Adipocyte (in vitro differentiated cells): ENCODE measurements around the gene SMARCC1.

ENCODE experiments used
- DNase-seq: peaks from one replicate; pipeline ENCODE4 v3.0.0-alpha.2; 2015; ENCODE audit warnings: low read depth
- H3K27me3 ChIP-seq: replicated peaks from 2 replicates; pipeline ENCODE4 v1.7.0; 2013; ENCODE audit warnings: mild to moderate bottlenecking, low read length, moderate library complexity; ENCODE audit not compliant: control insufficient read depth, insufficient read depth
- H3K36me3 ChIP-seq: 2 replicates; pipeline ENCODE4 v1.7.0; 2013; ENCODE audit warnings: low read length, mild to moderate bottlenecking, moderate library complexity; ENCODE audit not compliant: control insufficient read depth, insufficient read depth, severe bottlenecking
- H3K4me1 ChIP-seq: 2 replicates; pipeline ENCODE4 v1.7.0; 2013; ENCODE audit warnings: mild to moderate bottlenecking, low read length, moderate library complexity; ENCODE audit not compliant: control insufficient read depth, insufficient read depth
- H3K4me3 ChIP-seq: 2 replicates; pipeline ENCODE4 v1.7.0; 2013; ENCODE audit warnings: mild to moderate bottlenecking, low read length, moderate library complexity
- H3K9ac ChIP-seq: 2 replicates; pipeline ENCODE4 v1.7.0; 2013; ENCODE audit warnings: mild to moderate bottlenecking, low read length, moderate library complexity
- H3K9me3 ChIP-seq: 2 replicates; pipeline ENCODE4 v1.7.0; 2013; ENCODE audit warnings: mild to moderate bottlenecking, low read length, moderate library complexity; ENCODE audit not compliant: control insufficient read depth

SMARCC1 gene

DNA sequence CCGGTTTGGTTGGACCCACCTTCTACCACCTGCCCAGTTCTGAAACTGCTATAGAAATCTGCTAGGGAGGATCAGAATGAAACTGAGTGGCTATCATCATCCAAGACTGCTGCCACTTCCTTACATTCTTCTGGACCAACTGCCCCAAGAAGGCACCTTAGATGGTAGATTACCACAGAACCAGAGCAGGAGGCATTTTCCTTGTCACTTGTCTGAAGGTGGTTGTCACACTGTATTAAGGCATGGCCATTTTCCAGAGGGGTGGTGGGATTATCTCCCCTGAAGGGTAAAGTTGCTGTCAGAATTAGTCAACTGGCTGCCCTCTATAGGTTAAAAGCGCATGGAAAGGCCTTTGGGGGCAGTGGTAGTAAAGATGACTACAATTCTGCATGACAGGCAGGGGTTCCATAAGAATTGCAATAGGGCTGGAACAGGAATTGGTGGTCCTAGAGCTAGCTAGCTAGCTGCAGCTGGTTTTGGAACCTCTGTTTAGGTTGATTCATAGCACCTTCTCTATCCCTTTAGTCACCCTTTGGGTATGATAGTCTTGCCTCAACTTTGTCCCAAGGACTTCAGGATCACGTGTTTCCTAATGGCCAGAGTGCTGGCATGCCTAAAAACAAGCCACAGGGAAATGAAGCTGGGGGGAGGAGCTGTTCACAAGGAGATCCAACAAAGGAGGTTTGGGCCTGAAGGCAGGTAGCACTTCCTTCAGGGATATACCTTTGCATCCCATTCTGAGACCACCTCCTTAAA, 198.2 kb downstream of the SMARCC1 start:
- Histone ChIP-seq H3K36me3 (peaks cover 27% of the 10 kb centered on the region), H3K9me3 (no peaks in the 10 kb centered on the region)

DNA sequence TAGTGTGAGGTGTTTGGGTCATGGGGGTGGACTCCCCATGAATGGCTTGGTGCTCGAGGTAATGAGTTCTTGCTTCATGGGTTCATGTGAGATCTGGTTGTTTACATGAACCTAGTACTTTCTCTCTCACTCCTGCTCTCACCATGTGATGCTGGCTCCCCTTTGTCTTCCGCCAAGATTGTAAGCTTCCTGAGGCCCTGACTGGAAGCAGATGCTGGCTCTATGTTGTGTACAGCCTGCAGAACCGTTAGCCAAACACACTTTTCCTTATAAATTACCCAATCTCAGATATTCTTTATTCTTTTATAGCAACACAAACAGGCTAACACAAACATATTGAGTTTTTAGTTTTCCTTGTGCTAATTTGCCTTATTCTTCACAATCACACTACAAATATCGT, 199.9 kb downstream of the SMARCC1 start:
- H3K9ac ChIP-seq, result no peak overlapping the region
- H3K4me1 ChIP-seq, result peaks cover 16% of the 10 kb centered on the region
- DNase-seq, result no peak
- no peak overlapping the region for H3K4me3 ChIP-seq
- H3K36me3 ChIP-seq, result peaks cover 11% of the 10 kb centered on the region
- no peaks in the 10 kb centered on the region for H3K9me3 ChIP-seq
- peaks cover 21% of the 10 kb centered on the region for H3K27me3 ChIP-seq

More for the DNA sequence above, 198.2 kb downstream of the SMARCC1 start:
- no peak for DNase-seq
- Histone ChIP-seq H3K27me3 (peaks cover 14% of the 10 kb centered on the region), H3K4me3 (peak overlapping the region; percentile 26), H3K9ac (peak overlapping the region; percentile 41), H3K4me1 (peaks cover 16% of the 10 kb centered on the region)

DNA sequence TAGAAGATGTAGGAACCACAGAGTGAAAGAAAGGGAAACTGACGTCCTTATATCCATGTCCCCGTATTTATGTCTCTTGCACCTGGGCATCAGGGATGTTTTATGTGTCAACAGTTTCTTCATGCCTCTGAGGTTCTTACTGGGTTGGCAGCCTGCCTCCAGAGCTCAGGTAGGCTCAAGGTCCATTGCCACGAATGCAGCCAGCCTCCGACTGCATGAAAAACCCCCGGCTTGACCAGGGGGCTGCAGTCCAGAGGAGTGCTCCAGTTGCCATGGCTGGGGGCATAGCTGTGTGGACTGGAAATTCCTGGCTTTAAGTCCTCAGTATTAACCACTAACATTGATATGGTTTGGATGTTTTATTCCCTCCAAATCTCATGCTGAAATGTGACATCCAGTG, 200.3 kb downstream of the SMARCC1 start:
- Histone ChIP-seq H3K36me3 (peaks cover 8% of the 10 kb centered on the region), H3K9me3 (no peaks in the 10 kb centered on the region), H3K4me1 (peaks cover 16% of the 10 kb centered on the region), H3K27me3 (peaks cover 22% of the 10 kb centered on the region), H3K9ac (no peak overlapping the region), H3K4me3 (no peak overlapping the region)
- no peak for DNase-seq

DNA sequence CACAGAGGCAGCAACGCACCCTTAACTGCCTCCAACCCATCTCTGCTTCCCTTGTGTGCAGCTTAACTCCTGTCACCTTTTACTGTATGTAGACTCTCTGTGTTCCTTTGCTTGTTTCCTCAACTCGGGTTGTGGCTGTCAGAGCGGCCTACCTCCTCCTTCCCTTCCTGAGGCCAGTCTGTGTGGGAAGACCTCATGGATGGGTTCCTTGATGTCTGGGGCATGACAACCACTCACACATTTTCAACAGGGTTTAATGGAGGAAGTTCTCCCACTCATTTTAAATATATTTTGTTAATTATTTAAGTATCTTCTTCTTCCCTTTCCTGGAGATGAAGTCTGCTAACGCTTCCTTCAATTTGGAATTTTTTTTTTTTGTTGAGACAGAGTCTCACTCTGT, 201.2 kb downstream of the SMARCC1 start:
- H3K27me3 ChIP-seq, result peaks cover 23% of the 10 kb centered on the region
- peaks cover 16% of the 10 kb centered on the region for H3K4me1 ChIP-seq

DNA sequence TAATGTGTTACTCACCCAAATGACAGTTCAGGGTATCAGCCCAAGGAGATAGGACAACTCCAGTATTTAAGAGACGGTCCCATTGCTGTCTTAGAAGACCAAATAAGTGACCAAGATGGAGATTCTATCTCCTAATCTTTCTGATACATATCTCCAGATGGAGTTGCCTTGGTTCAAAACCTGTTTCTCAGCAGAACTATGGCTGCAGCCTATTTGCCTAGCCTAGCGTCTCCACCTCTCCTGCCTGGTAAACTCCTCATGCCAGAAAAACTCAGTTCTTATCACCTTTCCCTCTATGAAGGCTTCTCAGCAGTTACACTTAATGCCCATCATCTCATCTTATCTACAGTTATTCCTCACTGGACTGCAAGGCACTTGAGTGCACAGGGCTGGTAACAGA, 201.8 kb downstream of the SMARCC1 start:
- DNase-seq, result no peak
- Histone ChIP-seq H3K4me3 (no peak overlapping the region), H3K36me3 (no peaks in the 10 kb centered on the region), H3K4me1 (peaks cover 16% of the 10 kb centered on the region), H3K9me3 (no peaks in the 10 kb centered on the region), H3K27me3 (peaks cover 29% of the 10 kb centered on the region), H3K9ac (no peak overlapping the region)

More for the DNA sequence above, 201.2 kb downstream of the SMARCC1 start:
- H3K4me3 ChIP-seq, result no peak overlapping the region
- no peak overlapping the region for H3K9ac ChIP-seq
- peaks cover 2% of the 10 kb centered on the region for H3K36me3 ChIP-seq
- no peaks in the 10 kb centered on the region for H3K9me3 ChIP-seq
- DNase-seq, result no peak

DNA sequence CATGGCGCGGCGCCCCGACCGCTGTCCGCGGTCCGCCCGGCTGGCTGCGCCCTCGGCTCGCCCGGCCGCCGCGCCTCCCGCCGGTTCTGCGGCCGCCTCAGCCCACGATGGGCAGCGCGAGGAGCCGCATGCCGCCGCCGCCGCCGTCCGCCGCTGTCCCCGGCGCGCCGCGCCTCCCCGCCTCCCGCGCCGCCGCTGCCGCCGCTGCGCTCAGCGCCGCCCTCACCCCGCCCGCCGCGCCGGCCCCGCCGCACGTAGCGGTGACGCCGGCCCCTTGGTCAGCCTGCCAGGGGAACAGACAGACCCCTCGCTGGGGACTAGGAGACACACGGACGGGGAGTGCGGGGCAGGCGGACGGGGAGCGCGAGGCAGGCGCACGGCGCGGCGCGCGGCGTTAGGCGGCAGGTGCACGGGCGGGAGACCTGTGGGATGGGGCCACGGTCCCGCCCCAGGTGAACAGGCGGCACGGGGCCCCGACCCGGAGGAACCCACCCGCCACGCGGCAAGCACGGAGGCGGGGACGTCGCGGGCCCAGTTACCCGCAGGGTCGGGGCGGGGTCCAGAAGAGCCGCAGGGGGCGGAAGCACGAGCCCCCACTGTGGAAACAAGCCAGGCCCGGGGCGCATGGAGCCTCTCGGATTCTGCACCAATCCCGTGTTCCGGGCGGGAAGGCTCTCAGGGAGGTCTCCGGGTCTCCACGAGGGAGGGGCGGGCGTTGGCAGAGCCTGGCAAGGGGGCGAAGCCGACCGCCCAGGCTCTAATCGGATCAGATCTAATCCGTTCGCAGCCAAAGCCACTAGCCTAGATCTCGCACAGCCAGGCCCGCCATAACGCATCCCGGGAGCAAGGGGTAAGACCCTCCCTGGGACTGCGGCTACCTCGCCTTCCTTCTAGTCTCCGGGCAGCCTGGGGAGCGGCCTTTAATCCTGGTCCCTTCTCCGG, 202.7 kb downstream of the SMARCC1 start, which contains the start of gene CSPG5:
CSPG5 (minus strand) TSS at position 175 of the 942 bp plus-strand sequence; CDS start at position 3, 172 bp downstream.
- peak; percentile 60 for DNase-seq
- Histone ChIP-seq H3K9me3 (no peaks in the 10 kb centered on the region), H3K36me3 (no peaks in the 10 kb centered on the region), H3K27me3 (peaks cover 29% of the 10 kb centered on the region), H3K4me1 (peaks cover 10% of the 10 kb centered on the region), H3K9ac (peak within 1 kb of the TSS; percentile 13), H3K4me3 (peak within 1 kb of the TSS; percentile 69)

DNA sequence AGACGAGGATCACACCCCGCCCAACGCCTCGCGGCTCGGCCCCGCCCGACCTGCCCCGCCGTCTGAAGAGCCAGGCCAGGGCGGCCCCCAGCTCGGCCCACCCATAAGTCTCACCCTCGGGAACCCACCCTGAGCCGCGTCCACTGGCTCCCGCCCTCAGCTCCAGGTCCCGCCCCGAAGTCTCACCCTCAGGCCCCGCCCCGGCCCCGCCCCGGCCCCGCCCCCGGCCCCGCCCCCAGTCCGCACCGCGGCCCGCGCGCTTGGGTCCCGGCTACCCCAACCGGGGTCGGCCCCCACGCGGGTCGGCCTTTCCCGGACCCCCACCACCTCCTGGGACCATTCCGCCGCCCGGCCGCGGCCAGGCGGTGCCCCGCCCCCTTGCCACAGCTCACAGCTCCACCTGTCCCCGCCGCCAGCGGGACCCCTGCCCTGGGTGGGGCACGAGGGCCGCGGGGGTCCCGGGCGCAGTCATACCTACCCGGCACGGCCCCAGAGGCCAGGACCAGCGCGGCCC, 203.5 kb downstream of the SMARCC1 start:
- peaks cover 2% of the 10 kb centered on the region for H3K4me1 ChIP-seq
- peak overlapping the region; percentile 62 for H3K4me3 ChIP-seq
- no peaks in the 10 kb centered on the region for H3K9me3 ChIP-seq
- H3K36me3 ChIP-seq, result no peaks in the 10 kb centered on the region
- H3K27me3 ChIP-seq, result peaks cover 35% of the 10 kb centered on the region
- DNase-seq, result peak; percentile 55
- H3K9ac ChIP-seq, result no peak overlapping the region

DNA sequence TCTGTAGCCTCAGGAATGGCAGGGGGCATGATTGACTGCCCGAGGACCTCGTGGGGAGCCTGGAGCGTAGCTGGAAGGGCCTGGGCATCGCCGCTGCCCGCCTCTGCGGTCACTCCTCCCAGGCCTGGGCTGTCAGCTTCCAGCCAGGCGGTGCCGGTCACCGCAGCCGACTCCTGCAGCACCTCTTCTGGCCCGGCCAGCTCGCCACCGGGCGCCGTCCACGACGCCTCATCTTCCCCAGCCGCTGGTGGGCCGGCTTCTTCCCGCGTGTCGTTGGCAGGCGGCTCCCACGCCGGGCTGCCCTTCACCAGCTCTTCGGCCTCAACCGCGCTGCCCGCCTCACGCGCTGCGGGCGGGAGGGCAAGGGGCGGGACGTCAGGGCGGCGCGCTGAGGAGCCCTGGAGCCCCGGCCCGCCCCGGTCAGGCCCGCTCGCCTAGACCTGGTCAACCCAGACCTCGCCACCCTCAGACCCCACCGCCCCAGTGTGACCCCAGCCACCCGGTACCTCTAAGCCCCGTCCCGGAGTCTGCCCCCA, 204.0 kb downstream of the SMARCC1 start:
- peak overlapping the region; percentile 21 for H3K4me3 ChIP-seq
- H3K36me3 ChIP-seq, result no peaks in the 10 kb centered on the region
- H3K9me3 ChIP-seq, result no peaks in the 10 kb centered on the region
- no peak overlapping the region for H3K9ac ChIP-seq
- peaks cover 40% of the 10 kb centered on the region for H3K27me3 ChIP-seq
- no peaks in the 10 kb centered on the region for H3K4me1 ChIP-seq
- DNase-seq, result peak; percentile 45

DNA sequence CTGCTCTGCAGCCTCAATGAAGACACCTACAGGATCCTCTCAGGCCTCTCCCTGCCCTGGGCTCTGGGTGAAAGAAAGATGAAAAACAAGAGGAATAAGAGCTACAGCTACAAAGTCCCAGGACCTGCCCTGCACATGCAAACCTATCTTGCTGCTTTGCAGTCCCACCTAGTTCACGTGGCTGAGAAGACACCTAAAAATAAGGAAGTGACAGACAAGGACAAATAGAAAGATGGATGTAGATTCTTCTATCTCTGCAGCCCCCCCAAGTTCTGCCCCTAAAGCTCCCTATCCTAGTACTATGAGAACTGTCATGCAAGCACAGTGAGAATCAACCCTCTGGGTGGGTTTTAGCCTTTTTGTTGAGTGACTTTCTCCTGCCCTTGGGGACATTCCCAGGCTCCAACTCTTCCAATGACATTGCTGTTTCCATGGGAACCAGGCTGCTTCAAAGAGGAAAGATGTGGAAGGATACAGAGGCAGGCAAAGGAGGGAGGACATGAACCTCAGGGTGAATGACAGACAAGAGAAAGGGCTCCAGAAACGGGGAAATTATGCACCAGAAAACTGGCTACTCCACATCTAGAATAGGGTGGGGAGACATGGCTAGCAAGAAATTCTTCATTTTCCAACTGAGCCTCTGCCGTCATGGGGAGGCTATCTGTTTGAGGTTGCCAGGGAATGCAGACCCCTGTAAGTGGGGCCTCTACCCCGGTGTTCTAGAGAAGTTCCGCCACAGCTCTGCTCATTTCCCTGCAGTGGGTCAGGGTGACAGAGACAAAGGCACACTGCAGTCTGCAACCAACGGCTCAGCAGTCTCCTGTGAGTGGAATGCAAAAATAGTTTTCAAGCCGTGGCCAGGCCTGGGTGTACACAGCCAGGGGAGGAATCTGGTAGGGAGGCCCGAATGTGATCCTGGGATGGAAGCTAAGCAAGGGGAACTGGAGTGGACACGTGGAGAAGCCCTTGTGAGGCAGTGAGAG, 208.2 kb downstream of the SMARCC1 start:
- no peaks in the 10 kb centered on the region for H3K4me1 ChIP-seq
- peak; percentile 17 for DNase-seq
- no peaks in the 10 kb centered on the region for H3K36me3 ChIP-seq
- H3K27me3 ChIP-seq, result peaks cover 42% of the 10 kb centered on the region
- no peak overlapping the region for H3K4me3 ChIP-seq
- H3K9ac ChIP-seq, result no peak overlapping the region
- no peaks in the 10 kb centered on the region for H3K9me3 ChIP-seq
